Breast epithelium (tissue), 3 donors: ENCODE results near the gene CYP46A1.

ENCODE experiments used
- CTCF ChIP-seq, 3 donors: fragments of 450-650 bp; IDR thresholded peaks; one replicate each; pipeline ENCODE4 v1.5.1; 2016 to 2017; ENCODE audit warnings: antibody characterized with exemption in 3 of 3, mild to moderate bottlenecking in 3 of 3, moderate library complexity in 3 of 3
- POLR2A ChIP-seq: fragments of 450-650 bp; IDR thresholded peaks from one replicate; pipeline ENCODE4 v1.6.1; 2016; ENCODE audit warnings: antibody characterized with exemption, mild to moderate bottlenecking, moderate library complexity
- POLR2AphosphoS5 ChIP-seq, 3 donors: sonication (generic); formaldehyde crosslinking; IDR thresholded peaks; one replicate each; pipeline ENCODE4 v1.6.1; 2017; ENCODE audit warnings: antibody characterized with exemption in 3 of 3

GRCh38 chr14:99733540-99734405 is 49.7 kb downstream of the CYP46A1 start:
- TF ChIP-seq CTCF (IDR thresholded peaks at IDR 0.05): no peak
- TF ChIP-seq POLR2AphosphoS5 (IDR thresholded peaks at IDR 0.05): no peak
- no peak for TF ChIP-seq POLR2A
